H1 (cell line): Measurements from ENCODE around the gene AOAH. TPM values are rescaled to one million over a fixed set of nuclear protein-coding genes. Genes with fewer than 3 reads are reported as not detected.

Source experiments
- CREB1 ChIP-seq: IDR thresholded peaks from 2 replicates; pipeline ENCODE4 v1.6.1; 2012; ENCODE audit warnings: inconsistent platforms
- KDM5A ChIP-seq: fragments of 200-600 bp; IDR thresholded peaks from 2 replicates; pipeline ENCODE4 v1.7.1; 2012; ENCODE audit warnings: mild to moderate bottlenecking, low read length, inconsistent platforms, mixed read lengths
- POU5F1 ChIP-seq: IDR thresholded peaks from 2 replicates; pipeline ENCODE4 v1.6.1; 2011; ENCODE audit warnings: low read depth, mild to moderate bottlenecking, low read length, moderate library complexity
- RAD21 ChIP-seq, 2 experiments: IDR thresholded peaks in 1 of 2; conservative IDR thresholded peaks in 1 of 2; 2 replicates each; pipeline ENCODE4 v1.6.1; 2011; ENCODE audit warnings: low read depth in 2 of 2, low read length in 2 of 2, improper control_type of control experiment in 1 of 2, inconsistent platforms in 1 of 2, mild to moderate bottlenecking in 1 of 2, moderate library complexity in 1 of 2
- SIN3A ChIP-seq, 2 experiments: IDR thresholded peaks in 1 of 2; conservative IDR thresholded peaks in 1 of 2; 2 replicates each; pipeline ENCODE4 v1.6.1; 2011 to 2012; ENCODE audit warnings: low read length in 2 of 2, improper control_type of control experiment in 1 of 2, low read depth in 1 of 2, mild to moderate bottlenecking in 1 of 2
- SIX5 ChIP-seq: IDR thresholded peaks from 2 replicates; pipeline ENCODE4 v1.6.1; 2011; ENCODE audit warnings: mild to moderate bottlenecking, low read depth, low read length
- polyA plus RNA-seq, 7 experiments: library from polyadenylated mRNA; depleted of rRNA in 3 of 7; stranded (reverse) in 5 of 7; unstranded in 2 of 7; fragments of >200 nt in 5 of 7; fragments of 200-250 nt in 2 of 7; gene quantifications; 1 replicate in 5 of 7; 2 replicates in 1 of 7; 4 replicates in 1 of 7; pipeline versions ENCODE4 v1.2.1 to v1.2.3, GENCODE V29; 2011 to 2013; ENCODE audit warnings: missing spikeins in 2 of 7, mixed read lengths in 2 of 7
- total RNA-seq: library from RNA; stranded (reverse); fragmentation: NEBNext Ultra II Directional; extraction: Animal tissue kit (Norgen Biotek cat#: 25700); gene quantifications from 2 replicates; pipeline ENCODE4 v1.2.1, GENCODE V29; 2021
- TF ChIP-seq, protein P1 (sequence below): IDR thresholded peaks from 2 replicates; pipeline ENCODE4 v1.6.1; 2012; ENCODE audit warnings: inconsistent platforms

Gene AOAH
- total and polyA plus RNA-seq, 2 of the 8 experiments (the other 6 are each of a cell fraction or from before 2014, with no cell fraction given), result 0.08 TPM; not detected in 1

DNA sequence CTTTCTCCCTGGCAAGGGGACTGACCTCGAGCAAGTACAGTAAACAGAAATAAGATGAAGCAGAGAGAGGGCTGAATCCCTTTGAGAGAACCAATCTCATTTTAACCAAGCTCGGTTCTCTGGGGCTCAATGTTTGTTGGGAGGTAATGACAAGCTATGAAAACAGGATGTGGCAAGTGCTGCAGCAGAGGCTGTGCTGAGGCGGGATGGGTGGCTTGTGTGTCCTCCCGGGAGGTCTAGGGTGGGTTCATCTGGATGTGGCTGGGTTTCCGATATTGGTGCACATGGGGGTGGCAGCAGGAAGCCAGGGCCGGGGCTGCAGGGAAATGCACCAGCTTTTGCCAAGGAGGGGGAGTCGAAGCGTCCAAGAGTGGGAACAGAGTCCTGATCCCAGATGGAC lies 84.5 kb downstream of the AOAH start (continued):
- TF ChIP-seq RAD21 (IDR thresholded peaks at IDR 0.05 in 1 of 2, conservative IDR thresholded peaks at IDR 0.05 in 1 of 2; ENCODE audit: low read depth in 2 of 2, low read length in 2 of 2), result no peak
- TF ChIP-seq SIX5, result no peak
- TF ChIP-seq CREB1, result no peak
- no peak for TF ChIP-seq POU5F1
- no peak for TF ChIP-seq KDM5A
- no peak for TF ChIP-seq SIN3A (conservative IDR thresholded peaks at IDR 0.05 in 1 of 2, IDR thresholded peaks at IDR 0.05 in 1 of 2; ENCODE audit: low read depth in 1 of 2, low read length in 2 of 2)
- TF ChIP-seq, protein P1, sequence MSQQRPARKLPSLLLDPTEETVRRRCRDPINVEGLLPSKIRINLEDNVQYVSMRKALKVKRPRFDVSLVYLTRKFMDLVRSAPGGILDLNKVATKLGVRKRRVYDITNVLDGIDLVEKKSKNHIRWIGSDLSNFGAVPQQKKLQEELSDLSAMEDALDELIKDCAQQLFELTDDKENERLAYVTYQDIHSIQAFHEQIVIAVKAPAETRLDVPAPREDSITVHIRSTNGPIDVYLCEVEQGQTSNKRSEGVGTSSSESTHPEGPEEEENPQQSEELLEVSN, result no peak
